HFFc6 (cell line): ENCODE data around the gene METTL15. TPM values are rescaled to one million over a fixed set of nuclear protein-coding genes. Genes with fewer than 3 reads are reported as not detected.

ENCODE experiments used
- DNase-seq: peaks from one replicate; pipeline ENCODE4 v3.0.0-alpha.2; 2018
- H3K27ac Mint-ChIP-seq: 2 replicates; pipeline ENCODE4 v1.8.0; 2020; ENCODE audit warnings: mild to moderate bottlenecking, mixed read lengths
- H3K27me3 Mint-ChIP-seq: 2 replicates; pipeline ENCODE4 v1.8.0; 2021; ENCODE audit warnings: mild to moderate bottlenecking, moderate library complexity, mixed read lengths; ENCODE audit not compliant: insufficient read depth
- H3K36me3 Mint-ChIP-seq: 2 replicates; pipeline ENCODE4 v1.8.0; 2021; ENCODE audit warnings: low read depth, mixed read lengths
- H3K4me1 Mint-ChIP-seq: 2 replicates; pipeline ENCODE4 v1.8.0; 2020; ENCODE audit warnings: low read depth, mixed read lengths
- H3K4me3 Mint-ChIP-seq: 2 replicates; pipeline ENCODE4 v1.8.0; 2020; ENCODE audit warnings: mild to moderate bottlenecking, moderate library complexity, mixed read lengths
- H3K9me3 Mint-ChIP-seq: 2 replicates; pipeline ENCODE4 v1.8.0; 2020; ENCODE audit warnings: mild to moderate bottlenecking, mixed read lengths
- total RNA-seq, 6 experiments: library from RNA; stranded (reverse); fragmentation: NEBNext Ultra II Directional; extraction: Animal tissue kit (Norgen Biotek cat#: 25700); gene quantifications; 2 replicates in 1 of 6; 3 replicates in 5 of 6; pipeline ENCODE4 v1.2.3, GENCODE V29; 2021
- TF ChIP-seq, protein P1 (sequence below): fragments of 200-600 bp; sonication (generic); IDR thresholded peaks from 2 replicates; pipeline ENCODE4 v1.5.0; 2021; ENCODE audit warnings: antibody characterized with exemption, mild to moderate bottlenecking

The METTL15 gene
- total RNA-seq, 6 experiments from 2014 or later, result 11.0 to 14.1 (median 12.4) TPM

DNA sequence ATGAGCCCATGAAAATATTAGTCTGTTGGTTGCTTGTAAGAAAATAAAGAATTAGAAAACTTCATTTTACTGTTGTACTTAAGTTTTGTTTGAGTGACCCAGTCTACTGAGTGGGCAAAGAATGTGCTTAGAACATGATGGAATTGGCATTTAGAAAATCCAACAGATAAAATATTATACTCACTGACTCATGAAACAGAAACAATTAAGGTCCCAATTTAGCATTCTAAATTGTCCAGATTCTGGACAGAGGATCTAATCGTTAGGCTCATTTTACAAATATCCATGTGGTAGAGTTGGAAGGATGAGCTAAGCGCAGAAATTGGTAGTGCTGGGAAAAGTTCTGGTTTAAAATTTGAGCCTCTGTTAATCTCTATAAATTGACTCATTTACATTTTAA lies 45.4 kb downstream of the METTL15 start:
- peak overlapping the region; percentile 54 for H3K27ac Mint-ChIP-seq
- no peaks in the 10 kb centered on the region for H3K27me3 Mint-ChIP-seq
- peaks cover 30% of the 10 kb centered on the region for H3K4me1 Mint-ChIP-seq
- peaks cover 49% of the 10 kb centered on the region for H3K36me3 Mint-ChIP-seq
- DNase-seq, result peak; percentile 33
- TF ChIP-seq, protein P1, sequence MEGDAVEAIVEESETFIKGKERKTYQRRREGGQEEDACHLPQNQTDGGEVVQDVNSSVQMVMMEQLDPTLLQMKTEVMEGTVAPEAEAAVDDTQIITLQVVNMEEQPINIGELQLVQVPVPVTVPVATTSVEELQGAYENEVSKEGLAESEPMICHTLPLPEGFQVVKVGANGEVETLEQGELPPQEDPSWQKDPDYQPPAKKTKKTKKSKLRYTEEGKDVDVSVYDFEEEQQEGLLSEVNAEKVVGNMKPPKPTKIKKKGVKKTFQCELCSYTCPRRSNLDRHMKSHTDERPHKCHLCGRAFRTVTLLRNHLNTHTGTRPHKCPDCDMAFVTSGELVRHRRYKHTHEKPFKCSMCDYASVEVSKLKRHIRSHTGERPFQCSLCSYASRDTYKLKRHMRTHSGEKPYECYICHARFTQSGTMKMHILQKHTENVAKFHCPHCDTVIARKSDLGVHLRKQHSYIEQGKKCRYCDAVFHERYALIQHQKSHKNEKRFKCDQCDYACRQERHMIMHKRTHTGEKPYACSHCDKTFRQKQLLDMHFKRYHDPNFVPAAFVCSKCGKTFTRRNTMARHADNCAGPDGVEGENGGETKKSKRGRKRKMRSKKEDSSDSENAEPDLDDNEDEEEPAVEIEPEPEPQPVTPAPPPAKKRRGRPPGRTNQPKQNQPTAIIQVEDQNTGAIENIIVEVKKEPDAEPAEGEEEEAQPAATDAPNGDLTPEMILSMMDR, result no peak
- H3K4me3 Mint-ChIP-seq, result 0 out of 2 replicates have a peak overlapping the region, but pooled peaks have one; percentile 17
- peaks cover 4% of the 10 kb centered on the region; the same call in 1 of the 2 replicates for H3K9me3 Mint-ChIP-seq

DNA sequence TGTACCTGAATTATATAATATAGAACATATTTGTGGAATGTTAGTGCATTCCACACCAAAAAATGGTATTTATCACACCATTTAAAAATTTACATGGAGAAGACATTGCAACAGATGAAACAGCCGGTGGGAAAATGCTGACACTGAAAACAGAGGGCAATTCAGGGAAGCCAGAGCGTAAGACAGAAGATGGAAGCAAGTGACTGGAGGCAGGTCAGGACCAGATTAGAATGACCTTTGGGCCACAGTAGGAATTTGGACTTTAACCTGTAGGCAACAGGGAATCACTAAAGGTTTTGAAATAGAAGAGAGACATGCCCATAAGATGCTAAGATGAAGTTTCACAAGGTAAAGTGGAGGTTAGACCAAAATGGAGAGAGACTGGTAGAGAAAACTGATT lies 60.5 kb downstream of the METTL15 start:
- no peak overlapping the region for H3K4me3 Mint-ChIP-seq
- H3K9me3 Mint-ChIP-seq, result peaks cover 13% of the 10 kb centered on the region
- peaks cover 20% of the 10 kb centered on the region for H3K4me1 Mint-ChIP-seq
- no peak for DNase-seq
- peaks cover 38% of the 10 kb centered on the region for H3K36me3 Mint-ChIP-seq
- TF ChIP-seq, protein P1, result no peak
- no peaks in the 10 kb centered on the region for H3K27me3 Mint-ChIP-seq
- no peak overlapping the region; the same call in 1 of the 2 replicates for H3K27ac Mint-ChIP-seq

DNA sequence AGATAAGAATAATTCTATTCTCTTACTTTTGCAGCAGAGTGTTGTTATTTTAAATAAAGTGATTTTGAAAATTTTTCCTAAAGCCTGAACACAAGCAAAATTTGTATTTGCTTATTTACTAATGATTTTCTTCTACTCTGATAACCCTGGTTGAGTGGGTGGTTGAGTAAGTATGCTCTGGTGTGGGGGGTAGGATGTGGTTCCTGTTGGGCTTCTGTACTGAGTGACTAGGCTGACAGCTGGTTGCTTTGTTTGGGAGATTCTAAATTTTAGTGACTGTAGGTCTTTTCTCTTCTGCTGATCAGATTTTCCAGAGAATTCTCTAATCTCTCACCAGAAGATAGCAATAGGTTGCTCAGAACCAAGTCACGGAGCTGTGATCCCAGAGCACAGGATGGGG lies 61.6 kb downstream of the METTL15 start:
- TF ChIP-seq, protein P1, result no peak
- Mint-ChIP-seq H3K9me3 (peaks cover 13% of the 10 kb centered on the region), H3K27ac (no peak overlapping the region; the same call in 1 of the 2 replicates), H3K27me3 (no peaks in the 10 kb centered on the region), H3K4me1 (peaks cover 20% of the 10 kb centered on the region), H3K4me3 (no peak overlapping the region), H3K36me3 (peaks cover 42% of the 10 kb centered on the region)
- DNase-seq, result no peak

DNA sequence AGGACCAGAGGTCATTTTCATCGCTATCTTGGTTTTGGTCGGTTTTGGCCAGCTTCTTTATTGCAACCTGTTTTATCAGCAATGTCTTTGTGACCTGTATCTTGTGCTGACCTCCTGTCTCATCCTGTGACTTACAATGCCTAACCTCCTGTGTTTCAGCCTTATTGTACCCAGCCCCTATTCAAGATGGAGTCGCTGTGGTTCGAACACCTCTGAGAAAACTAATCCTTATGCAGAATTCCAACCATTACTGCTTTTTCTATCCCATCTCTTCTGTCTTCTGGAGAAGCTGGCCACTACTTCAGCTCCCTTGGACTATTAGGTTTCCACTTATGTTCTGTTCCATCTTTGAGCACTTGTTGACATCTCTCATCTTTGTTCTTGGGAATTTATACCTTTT lies 62.6 kb downstream of the METTL15 start:
- Mint-ChIP-seq H3K27ac (no peak overlapping the region), H3K4me3 (no peak overlapping the region), H3K4me1 (peaks cover 25% of the 10 kb centered on the region), H3K27me3 (no peaks in the 10 kb centered on the region), H3K9me3 (peaks cover 11% of the 10 kb centered on the region), H3K36me3 (peaks cover 40% of the 10 kb centered on the region)
- no peak for DNase-seq
- TF ChIP-seq, protein P1, result no peak

DNA sequence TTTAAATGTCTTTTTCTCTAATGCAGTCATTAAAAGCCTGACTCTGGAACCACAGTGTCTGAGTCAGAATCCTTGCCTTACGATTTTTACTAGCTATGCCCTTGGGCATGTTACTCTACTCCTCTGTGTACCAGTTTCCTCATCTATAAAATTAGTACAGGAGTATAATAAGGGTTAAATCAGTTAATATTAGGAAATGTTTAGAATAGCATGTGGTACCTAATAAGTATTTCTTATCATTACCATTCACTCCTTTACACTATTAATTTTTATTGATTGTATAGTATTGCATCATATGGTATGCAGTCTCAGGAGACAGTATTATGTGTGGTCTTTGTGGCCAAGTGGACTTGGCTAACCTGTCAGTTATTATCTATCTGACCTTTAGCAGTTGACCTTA lies 68.2 kb downstream of the METTL15 start:
- Mint-ChIP-seq H3K27ac (no peak overlapping the region), H3K9me3 (0 out of 2 replicates have a peak, but pooled peaks cover 3% of the 10 kb centered on the region), H3K4me3 (no peak overlapping the region), H3K27me3 (no peaks in the 10 kb centered on the region), H3K4me1 (peaks cover 15% of the 10 kb centered on the region), H3K36me3 (peaks cover 37% of the 10 kb centered on the region)
- TF ChIP-seq, protein P1, result no peak
- peak; percentile 59 for DNase-seq
